NCI-H1417 treated with DMSO at 0.1 percent for 48 hours (cell line): ENCODE data around the gene ITGAE.

Experiments
- DNase-seq: peaks from one replicate; lab custom pipeline; 2025; lab: John Stamatoyannopoulos, UW

Gene ITGAE

GRCh38 chr17:3818786-3819185, 17.8 kb upstream of the ITGAE start:
- no peak for DNase-seq

GRCh38 chr17:3817851-3818605, 17.0 kb upstream of the ITGAE start:
- DNase-seq, result no peak

GRCh38 chr17:3815925-3816324, 14.9 kb upstream of the ITGAE start:
- DNase-seq, result no peak

GRCh38 chr17:3815122-3815521, 14.1 kb upstream of the ITGAE start:
- no peak for DNase-seq

- no peak for DNase-seq
Measured at GRCh38 chr17:3814361-3814760, 13.4 kb upstream of the ITGAE start.

- DNase-seq, result no peak
Measured at GRCh38 chr17:3813171-3813570, 12.2 kb upstream of the ITGAE start.

- DNase-seq, result no peak
Measured at GRCh38 chr17:3812771-3813170, 11.8 kb upstream of the ITGAE start.

GRCh38 chr17:3812284-3812683, 11.3 kb upstream of the ITGAE start:
- no peak for DNase-seq

- no peak for DNase-seq
Measured at GRCh38 chr17:3810019-3810418, 9.0 kb upstream of the ITGAE start.

- DNase-seq, result no peak
Measured at GRCh38 chr17:3809135-3809534, 8.1 kb upstream of the ITGAE start.

- DNase-seq, result no peak
Measured at GRCh38 chr17:3808701-3809100, 7.7 kb upstream of the ITGAE start.

GRCh38 chr17:3805581-3805980, 4.6 kb upstream of the ITGAE start:
- DNase-seq, result no peak

- DNase-seq, result no peak
Measured at GRCh38 chr17:3804503-3804931, 3.5 kb upstream of the ITGAE start.

- no peak for DNase-seq
Measured at GRCh38 chr17:3803308-3803640, 2.3 kb upstream of the ITGAE start.

GRCh38 chr17:3802461-3803307, 1.7 kb upstream of the ITGAE start:
- no peak for DNase-seq

GRCh38 chr17:3801792-3802191, 804 bp upstream of the ITGAE start:
- DNase-seq, result no peak

GRCh38 chr17:3801347-3801746, 359 bp upstream of the ITGAE start:
- no peak for DNase-seq

- DNase-seq, result no peak
Measured at GRCh38 chr17:3799181-3799945, 1.6 kb downstream of the ITGAE start.

GRCh38 chr17:3798273-3799180, 2.5 kb downstream of the ITGAE start:
- DNase-seq, result no peak

GRCh38 chr17:3796822-3797170, 4.2 kb downstream of the ITGAE start:
- DNase-seq, result no peak

- DNase-seq, result no peak
Measured at GRCh38 chr17:3796110-3796821, 4.7 kb downstream of the ITGAE start.
